Endothelial cell of umbilical vein (primary cell): Measurements from ENCODE around the gene MYH7. TPM values are rescaled to one million over a fixed set of nuclear protein-coding genes. Genes with fewer than 3 reads are reported as not detected.

Experiments
- BruUV-seq: library from RNA; stranded (reverse); fragments of 400-500 nt; replicated peaks from 2 replicates; lab custom pipeline; 2021; lab: Mats Ljungman, UMichigan
- CTCF ChIA-PET: fragments of 300-600, 350-600 bp; sonication (Branson Sonifier 250); formaldehyde crosslinking; loops from one replicate; lab custom pipeline; 2021; ENCODE audit warnings: antibody characterized with exemption, inconsistent platforms; lab: Charles Lee
- POLR2A ChIA-PET: fragments of 300-600, 350-600 bp; sonication (Branson Sonifier 250); formaldehyde crosslinking; loops from one replicate; lab custom pipeline; 2021; ENCODE audit warnings: antibody characterized with exemption, inconsistent platforms; lab: Charles Lee
- DNase-seq: peaks from one replicate; pipeline ENCODE4 v3.0.0-alpha.2; 2011; ENCODE audit warnings: low read depth, low spot score
- FAIRE-seq: peaks from 2 replicates; lab custom pipeline; 2011; peaks lifted over from hg19 to GRCh38; lab: Jason Lieb, UNC
- H2AFZ ChIP-seq: 2 replicates; pipeline ENCODE4 v1.6.0; 2012; ENCODE audit warnings: low read depth, low read length, control low read depth, inconsistent platforms
- H3K27ac ChIP-seq: 2 replicates; pipeline ENCODE4 v1.5.1; 2011; ENCODE audit warnings: low read depth, mild to moderate bottlenecking, control low read depth, low read length, moderate library complexity; ENCODE audit not compliant: insufficient read depth
- H3K27me3 ChIP-seq, 2 experiments: 2 replicates each; pipeline versions ENCODE4 v1.6.0 to v1.6.1; 2011; ENCODE audit warnings: low read length in 2 of 2, mixed read lengths in 1 of 2; ENCODE audit not compliant: control insufficient read depth in 2 of 2, insufficient read depth in 2 of 2
- H3K36me3 ChIP-seq, 2 experiments: 2 replicates in 1 of 2; 3 replicates in 1 of 2; pipeline ENCODE4 v1.5.1; 2011; ENCODE audit warnings: low read length in 2 of 2, mild to moderate bottlenecking in 1 of 2, moderate library complexity in 1 of 2; ENCODE audit not compliant: control insufficient read depth in 2 of 2, insufficient read depth in 2 of 2; ENCODE audit errors: extremely low read depth in 1 of 2
- H3K4me1 ChIP-seq: 3 replicates; pipeline ENCODE4 v1.5.1; 2011; ENCODE audit warnings: mild to moderate bottlenecking, low read length; ENCODE audit not compliant: control insufficient read depth, insufficient read depth; ENCODE audit errors: extremely low read depth
- H3K4me2 ChIP-seq: 2 replicates; pipeline ENCODE4 v1.6.1; 2011; ENCODE audit warnings: low read length, control low read depth, mixed read lengths; ENCODE audit not compliant: insufficient read depth
- H3K4me3 ChIP-seq, 3 experiments: fragments of 200-600 bp in 1 of 3; sonication (generic), shearing (Covaris generic) in 1 of 3; replicated peaks in 1 of 3; 2 replicates each; pipeline ENCODE4 v1.5.1; 2011 to 2016; ENCODE audit warnings: control low read depth in 3 of 3, low read length in 3 of 3, mild to moderate bottlenecking in 2 of 3, inconsistent platforms in 1 of 3, low read depth in 1 of 3, moderate library complexity in 1 of 3; ENCODE audit not compliant: insufficient read depth in 1 of 3
- H3K79me2 ChIP-seq: 2 replicates; pipeline ENCODE4 v1.6.0; 2012; ENCODE audit warnings: low read length, inconsistent platforms; ENCODE audit not compliant: control insufficient read depth, insufficient read depth
- H3K9ac ChIP-seq: replicated peaks from 2 replicates; pipeline ENCODE3; 2011; ENCODE audit warnings: low read length, control low read depth; ENCODE audit not compliant: insufficient read depth; ENCODE audit errors: extremely low read depth
- H3K9me1 ChIP-seq: replicated peaks from 3 replicates; pipeline ENCODE4 v1.6.0; 2011; ENCODE audit warnings: mild to moderate bottlenecking, low read length; ENCODE audit not compliant: control insufficient read depth, insufficient read depth; ENCODE audit errors: extremely low read depth
- H3K9me3 ChIP-seq: replicated peaks from 2 replicates; pipeline ENCODE4 v1.5.1; 2012; ENCODE audit warnings: low read length, inconsistent platforms; ENCODE audit not compliant: control insufficient read depth, insufficient read depth
- H4K20me1 ChIP-seq: replicated peaks from 2 replicates; pipeline ENCODE3; 2011; ENCODE audit warnings: mild to moderate bottlenecking, low read length; ENCODE audit not compliant: control insufficient read depth, insufficient read depth; ENCODE audit errors: extremely low read depth
- EZH2 ChIP-seq: IDR thresholded peaks from 2 replicates; pipeline ENCODE4 v1.6.1; 2012; ENCODE audit warnings: borderline replicate concordance, low read depth, mild to moderate bottlenecking, moderate library complexity, low read length, inconsistent platforms; ENCODE audit not compliant: severe bottlenecking
- FOS ChIP-seq: IDR thresholded peaks from 2 replicates; pipeline ENCODE4 v1.6.1; 2011; ENCODE audit warnings: mild to moderate bottlenecking, low read length, moderate library complexity, borderline replicate concordance; ENCODE audit not compliant: insufficient read depth
- GATA2 ChIP-seq: IDR thresholded peaks from 2 replicates; pipeline ENCODE4 v1.7.0; 2011; ENCODE audit warnings: low read depth, mild to moderate bottlenecking, moderate library complexity, mixed read lengths, low read length; ENCODE audit not compliant: insufficient read length, insufficient read depth
- JUN ChIP-seq: IDR thresholded peaks from 2 replicates; pipeline ENCODE4 v1.6.1; 2011; ENCODE audit warnings: borderline replicate concordance, low read depth; ENCODE audit not compliant: insufficient read length, insufficient read depth
- MYC ChIP-seq: IDR thresholded peaks from one replicate; pipeline ENCODE4 v1.6.1; 2011; ENCODE audit warnings: mild to moderate bottlenecking, low read depth, low read length
- POLR2A ChIP-seq: IDR thresholded peaks from 2 replicates; pipeline ENCODE4 v1.6.1; 2012; ENCODE audit warnings: low read depth, mild to moderate bottlenecking, control low read depth, low read length
- POLR2AphosphoS5 ChIP-seq: IDR thresholded peaks from 2 replicates; pipeline ENCODE4 v1.6.1; 2012; ENCODE audit warnings: low read depth, mild to moderate bottlenecking, control low read depth, low read length, moderate library complexity; ENCODE audit not compliant: insufficient read depth
- dilution Hi-C: fragments of 300-500 bp; cut with MboI; formaldehyde crosslinking; loops from one replicate; pipeline ENCODE4 v1.15.0; 2019; ENCODE audit warnings: low sequenced_read_pairs; ENCODE audit not compliant: extremely low pct_ligation_motif_present
- intact Hi-C: fragments of 100-400 bp; cut with micrococcal nuclease; formaldehyde crosslinking; loops from one replicate; pipeline ENCODE4 v1.10.0; 2022
- polyA plus RNA-seq, 4 experiments: library from polyadenylated mRNA; depleted of rRNA in 3 of 4; stranded (reverse) in 3 of 4; unstranded in 1 of 4; fragments of >200 nt; gene quantifications; 2 replicates each; pipeline versions ENCODE4 v1.2.1 to v1.2.3, GENCODE V29; 2011 to 2012; ENCODE audit warnings: missing spikeins in 1 of 4
- total RNA-seq: library from RNA; stranded (reverse); gene quantifications from 2 replicates; pipeline ENCODE4 v1.2.3, GENCODE V29; 2021
- TF ChIP-seq, protein P1 (sequence below): IDR thresholded peaks from 2 replicates; pipeline ENCODE4 v1.6.1; 2011; ENCODE audit not compliant: insufficient read depth, insufficient read length
- TF ChIP-seq, protein P2 (sequence below), 2 donors: IDR thresholded peaks; 1 replicate in 1 of 2; 2 replicates in 1 of 2; pipeline ENCODE4 v1.5.1; 2011; ENCODE audit warnings: low read length in 2 of 2, mild to moderate bottlenecking in 2 of 2, moderate library complexity in 2 of 2, control low read depth in 1 of 2, inconsistent platforms in 1 of 2, low read depth in 1 of 2; ENCODE audit not compliant: insufficient read depth in 1 of 2; ENCODE audit errors: extremely low read depth in 1 of 2

Gene MYH7
- total and polyA plus RNA-seq, 2 donors (not counting 3 experiments of a cell fraction or from before 2014, with no cell fraction given) = not detected

DNA sequence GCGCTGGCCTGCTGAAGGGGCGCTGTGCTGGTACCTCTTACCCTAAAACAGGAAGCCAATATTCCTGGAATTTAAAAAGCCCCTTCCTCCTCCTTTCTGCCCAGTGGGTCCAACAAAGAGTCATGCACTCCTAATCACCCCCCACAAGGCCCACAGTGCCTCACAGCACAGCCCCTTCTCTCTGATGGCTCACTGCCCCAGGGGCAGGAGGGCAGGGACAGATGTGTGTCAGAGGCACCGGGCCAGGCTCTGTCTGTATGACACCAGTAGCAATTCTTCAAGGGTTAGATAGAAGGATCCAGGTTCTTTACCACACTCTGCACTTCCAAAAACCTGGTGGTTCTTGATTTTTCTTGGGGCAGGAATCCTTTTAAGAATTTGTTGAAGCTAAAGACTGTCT, 36.3 kb downstream of the MYH7 start:
- no peaks in the 10 kb centered on the region for H3K9me1 ChIP-seq
- no TSS peak for BruUV-seq
- no peaks in the 10 kb centered on the region for H4K20me1 ChIP-seq
- intact Hi-C loops (no loop called here), dilution Hi-C loops (no loop called here)
- H3K4me1 ChIP-seq = no peaks in the 10 kb centered on the region
- ChIA-PET POLR2A (no interaction called here), CTCF (no interaction called here)
- H3K27me3 ChIP-seq = no peaks in the 10 kb centered on the region
- no peak overlapping the region for H3K27ac ChIP-seq
- H3K9me3 ChIP-seq = no peaks in the 10 kb centered on the region
- H3K4me2 ChIP-seq = no peak overlapping the region
- H3K36me3 ChIP-seq = no peaks in the 10 kb centered on the region
- DNase-seq = no peak
- FAIRE-seq = no peak
- H3K4me3 ChIP-seq = no peak overlapping the region
- no peak overlapping the region for H3K9ac ChIP-seq
- TF ChIP-seq FOS (no peak), JUN (no peak), MYC (no peak), GATA2 (no peak), POLR2A (no peak), EZH2 (no peak), POLR2AphosphoS5 (no peak)
- TF ChIP-seq, protein P1, sequence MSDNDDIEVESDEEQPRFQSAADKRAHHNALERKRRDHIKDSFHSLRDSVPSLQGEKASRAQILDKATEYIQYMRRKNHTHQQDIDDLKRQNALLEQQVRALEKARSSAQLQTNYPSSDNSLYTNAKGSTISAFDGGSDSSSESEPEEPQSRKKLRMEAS = no peak
- TF ChIP-seq, protein P2, sequence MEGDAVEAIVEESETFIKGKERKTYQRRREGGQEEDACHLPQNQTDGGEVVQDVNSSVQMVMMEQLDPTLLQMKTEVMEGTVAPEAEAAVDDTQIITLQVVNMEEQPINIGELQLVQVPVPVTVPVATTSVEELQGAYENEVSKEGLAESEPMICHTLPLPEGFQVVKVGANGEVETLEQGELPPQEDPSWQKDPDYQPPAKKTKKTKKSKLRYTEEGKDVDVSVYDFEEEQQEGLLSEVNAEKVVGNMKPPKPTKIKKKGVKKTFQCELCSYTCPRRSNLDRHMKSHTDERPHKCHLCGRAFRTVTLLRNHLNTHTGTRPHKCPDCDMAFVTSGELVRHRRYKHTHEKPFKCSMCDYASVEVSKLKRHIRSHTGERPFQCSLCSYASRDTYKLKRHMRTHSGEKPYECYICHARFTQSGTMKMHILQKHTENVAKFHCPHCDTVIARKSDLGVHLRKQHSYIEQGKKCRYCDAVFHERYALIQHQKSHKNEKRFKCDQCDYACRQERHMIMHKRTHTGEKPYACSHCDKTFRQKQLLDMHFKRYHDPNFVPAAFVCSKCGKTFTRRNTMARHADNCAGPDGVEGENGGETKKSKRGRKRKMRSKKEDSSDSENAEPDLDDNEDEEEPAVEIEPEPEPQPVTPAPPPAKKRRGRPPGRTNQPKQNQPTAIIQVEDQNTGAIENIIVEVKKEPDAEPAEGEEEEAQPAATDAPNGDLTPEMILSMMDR (IDR thresholded peaks at IDR 0.05; ENCODE audit: extremely low read depth in 1 of 2, insufficient read depth in 1 of 2, low read depth in 1 of 2, low read length in 2 of 2) = no peak
- no peaks in the 10 kb centered on the region for H3K79me2 ChIP-seq
- no peak overlapping the region for H2AFZ ChIP-seq
